Testis (tissue), 3 donors: Measurements from ENCODE around the gene CFAP299. TPM values are rescaled to one million over a fixed set of nuclear protein-coding genes. Genes with fewer than 3 reads are reported as not detected.

Experiments
- DNase-seq: peaks from one replicate; pipeline ENCODE4 v3.0.0-alpha.2; 2019
- H3K27ac ChIP-seq, 2 donors: fragments of 200-600 bp; sonication (generic); one replicate each; pipeline ENCODE4 v1.5.1; 2019
- H3K27me3 ChIP-seq: fragments of 200-600 bp; sonication (generic); one replicate; pipeline ENCODE4 v1.5.1; 2019
- H3K36me3 ChIP-seq: fragments of 200-600 bp; sonication (generic); one replicate; pipeline ENCODE4 v1.5.1; 2017; ENCODE audit warnings: low read depth; ENCODE audit errors: missing control alignments
- H3K4me1 ChIP-seq: fragments of 200-600 bp; sonication (generic); one replicate; pipeline ENCODE4 v1.5.1; 2019
- H3K4me3 ChIP-seq, 2 donors: fragments of 200-600 bp; sonication (generic); one replicate each; pipeline ENCODE4 v1.5.1; 2017 to 2019
- H3K9me3 ChIP-seq: fragments of 200-600 bp; sonication (generic); one replicate; pipeline ENCODE4 v1.5.1; 2017
- POLR2A ChIP-seq: fragments of 450-650 bp; IDR thresholded peaks from one replicate; pipeline ENCODE4 v1.6.1; 2017; ENCODE audit warnings: antibody characterized with exemption, mild to moderate bottlenecking, moderate library complexity
- WGBS, 2 donors: methylation state at CpG; one replicate each; pipeline ENCODE4 v1.1.5; 2018; 5-methylcytosine and 5-hydroxymethylcytosine counted together
- intact Hi-C: fragments of 100-400 bp; cut with DNase I; formaldehyde crosslinking; loops from one replicate; pipeline ENCODE4 v1.15.1; 2023; ENCODE audit warnings: low total_unique reads
- polyA plus RNA-seq: library from polyadenylated mRNA; stranded (reverse); fragments of 350-450 nt; fragmentation: Illumina TruSeq; extraction: RNeasy Lipid Tissue Mini Kit (QIAGEN cat#74804); gene quantifications from one replicate; pipeline ENCODE4 v1.2.3, GENCODE V29; 2014; ENCODE audit warnings: low read depth, low replicate concordance; ENCODE audit not compliant: insufficient read depth
- total RNA-seq, 2 donors: library from RNA; depleted of rRNA; stranded (reverse); fragments of >200 nt; gene quantifications; one replicate each; pipeline ENCODE4 v1.2.3, GENCODE V29; 2016
- TF ChIP-seq, protein P1 (sequence below), 3 experiments: fragments of 450-650 bp in 2 of 3; fragments of 200-600 bp in 1 of 3; sonication (generic) in 1 of 3; IDR thresholded peaks; one replicate each; pipeline ENCODE4 v1.5.1; 2016 to 2019; ENCODE audit warnings: antibody characterized with exemption in 3 of 3, mild to moderate bottlenecking in 2 of 3, moderate library complexity in 1 of 3

Gene CFAP299
- total and polyA plus RNA-seq, 3 donors from 2014 or later, result 18.1 to 51.9 (median 21.4) TPM

DNA sequence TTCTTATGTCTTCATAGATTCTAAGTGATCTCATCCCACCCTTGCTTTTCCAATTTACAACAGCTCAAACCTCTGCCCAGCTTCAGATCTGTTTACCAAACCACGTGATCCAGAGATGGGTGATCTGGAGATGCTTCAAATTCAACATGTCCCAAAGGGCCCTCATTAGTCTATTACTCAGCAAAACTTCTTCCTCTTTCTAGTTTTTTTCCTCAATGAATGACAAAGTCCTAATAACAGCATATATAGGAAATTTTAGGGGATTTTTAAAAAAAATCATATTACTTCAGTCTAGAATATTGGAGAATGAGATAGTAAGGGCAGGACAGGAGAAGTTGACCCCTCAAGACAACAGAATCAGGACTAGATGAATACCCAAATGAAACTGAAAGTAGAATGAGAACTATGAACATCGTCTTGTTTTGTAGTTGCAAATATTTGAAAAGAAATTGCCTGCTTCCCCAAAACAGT, 127.1 kb downstream of the CFAP299 start:
- WGBS, 2 donors, result 52 to 55% methylated on average over 2 of the region's 2 CpGs
- Histone ChIP-seq H3K36me3 (no peaks in the 10 kb centered on the region), H3K27ac (no peak overlapping the region), H3K4me1 (no peaks in the 10 kb centered on the region), H3K9me3 (no peaks in the 10 kb centered on the region), H3K4me3 (no peak overlapping the region), H3K27me3 (no peaks in the 10 kb centered on the region)
- no peak for DNase-seq
- TF ChIP-seq POLR2A, result no peak
- TF ChIP-seq, protein P1, sequence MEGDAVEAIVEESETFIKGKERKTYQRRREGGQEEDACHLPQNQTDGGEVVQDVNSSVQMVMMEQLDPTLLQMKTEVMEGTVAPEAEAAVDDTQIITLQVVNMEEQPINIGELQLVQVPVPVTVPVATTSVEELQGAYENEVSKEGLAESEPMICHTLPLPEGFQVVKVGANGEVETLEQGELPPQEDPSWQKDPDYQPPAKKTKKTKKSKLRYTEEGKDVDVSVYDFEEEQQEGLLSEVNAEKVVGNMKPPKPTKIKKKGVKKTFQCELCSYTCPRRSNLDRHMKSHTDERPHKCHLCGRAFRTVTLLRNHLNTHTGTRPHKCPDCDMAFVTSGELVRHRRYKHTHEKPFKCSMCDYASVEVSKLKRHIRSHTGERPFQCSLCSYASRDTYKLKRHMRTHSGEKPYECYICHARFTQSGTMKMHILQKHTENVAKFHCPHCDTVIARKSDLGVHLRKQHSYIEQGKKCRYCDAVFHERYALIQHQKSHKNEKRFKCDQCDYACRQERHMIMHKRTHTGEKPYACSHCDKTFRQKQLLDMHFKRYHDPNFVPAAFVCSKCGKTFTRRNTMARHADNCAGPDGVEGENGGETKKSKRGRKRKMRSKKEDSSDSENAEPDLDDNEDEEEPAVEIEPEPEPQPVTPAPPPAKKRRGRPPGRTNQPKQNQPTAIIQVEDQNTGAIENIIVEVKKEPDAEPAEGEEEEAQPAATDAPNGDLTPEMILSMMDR (IDR thresholded peaks at IDR 0.05), result no peak
- intact Hi-C loops, result no loop called here

DNA sequence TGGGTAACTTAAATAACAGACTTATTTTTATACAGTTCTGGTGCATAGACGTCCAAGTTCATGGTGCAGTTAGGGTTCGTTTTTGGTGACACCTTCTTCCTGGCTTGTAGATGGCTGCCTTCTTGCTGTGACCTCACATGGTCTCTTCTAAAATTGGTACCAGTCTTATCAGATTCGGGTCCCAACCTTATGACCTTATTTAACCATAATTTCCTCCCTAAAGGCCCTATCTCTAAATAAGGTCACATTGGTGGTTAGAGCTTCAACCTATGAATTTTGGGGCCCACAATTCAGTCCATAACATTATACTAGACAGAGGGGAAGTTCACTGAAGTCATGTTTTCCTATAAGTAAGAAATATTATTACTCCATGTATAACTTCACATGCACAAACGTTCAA, 128.0 kb downstream of the CFAP299 start:
- H3K4me1 ChIP-seq, result no peaks in the 10 kb centered on the region
- no peaks in the 10 kb centered on the region for H3K27me3 ChIP-seq
- no peak for DNase-seq
- H3K9me3 ChIP-seq, result no peaks in the 10 kb centered on the region
- H3K36me3 ChIP-seq, result no peaks in the 10 kb centered on the region
- WGBS, 2 donors, result 66 to 69% methylated on average over 4 of the region's 4 CpGs
- H3K27ac ChIP-seq, result no peak overlapping the region
- no peak overlapping the region for H3K4me3 ChIP-seq
- intact Hi-C loops, result no loop called here
- TF ChIP-seq POLR2A, result no peak
- TF ChIP-seq, protein P1 (IDR thresholded peaks at IDR 0.05), result no peak

DNA sequence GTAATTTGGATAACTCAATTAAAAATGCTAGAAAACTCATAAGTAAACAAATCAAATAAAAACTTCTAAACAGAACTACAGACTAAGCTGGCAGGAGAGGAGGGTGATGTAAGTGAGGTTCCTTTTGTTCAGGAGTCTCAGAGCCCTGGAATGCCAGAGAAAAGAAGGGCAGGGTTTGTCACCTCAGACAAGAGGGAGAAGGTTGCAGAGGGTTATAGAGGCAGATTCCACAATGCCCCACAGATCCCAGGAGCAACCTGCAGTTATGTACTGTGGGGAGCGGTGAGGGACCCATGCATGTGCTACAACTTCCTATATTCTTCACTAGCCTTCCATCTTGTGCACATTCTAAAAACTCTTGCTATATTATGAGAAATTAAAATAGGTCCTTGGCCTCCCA, 129.7 kb downstream of the CFAP299 start:
- no peak for DNase-seq
- intact Hi-C loops, result no loop called here
- no peaks in the 10 kb centered on the region for H3K9me3 ChIP-seq
- no peaks in the 10 kb centered on the region for H3K4me1 ChIP-seq
- no peak overlapping the region for H3K4me3 ChIP-seq
- H3K27me3 ChIP-seq, result no peaks in the 10 kb centered on the region
- 88 to 96% methylated on average over 1 of the region's 1 CpG for WGBS, 2 donors
- H3K27ac ChIP-seq, result no peak overlapping the region
- no peaks in the 10 kb centered on the region for H3K36me3 ChIP-seq
- TF ChIP-seq POLR2A, result no peak
- TF ChIP-seq, protein P1 (IDR thresholded peaks at IDR 0.05), result no peak

DNA sequence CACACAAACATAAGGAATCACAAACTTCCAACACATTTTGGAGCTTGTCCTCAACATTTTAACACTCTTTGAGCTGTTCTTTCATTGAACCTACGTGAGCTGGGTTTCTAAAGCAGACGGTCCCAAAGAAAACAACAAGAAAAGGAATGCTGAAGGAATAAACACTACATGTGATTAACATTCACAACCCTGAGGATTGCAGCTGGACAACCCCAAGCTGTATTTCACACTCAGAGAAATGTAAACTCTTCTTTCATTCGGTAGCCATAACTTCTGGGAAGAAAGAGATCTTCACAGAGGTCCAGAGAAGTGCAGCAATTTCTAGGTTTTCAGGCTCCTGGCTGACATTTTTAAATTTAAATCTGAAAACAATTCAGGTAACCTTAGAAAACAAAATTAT, 130.2 kb downstream of the CFAP299 start:
- intact Hi-C loops, result no loop called here
- H3K4me3 ChIP-seq, result no peak overlapping the region
- DNase-seq, result no peak

DNA sequence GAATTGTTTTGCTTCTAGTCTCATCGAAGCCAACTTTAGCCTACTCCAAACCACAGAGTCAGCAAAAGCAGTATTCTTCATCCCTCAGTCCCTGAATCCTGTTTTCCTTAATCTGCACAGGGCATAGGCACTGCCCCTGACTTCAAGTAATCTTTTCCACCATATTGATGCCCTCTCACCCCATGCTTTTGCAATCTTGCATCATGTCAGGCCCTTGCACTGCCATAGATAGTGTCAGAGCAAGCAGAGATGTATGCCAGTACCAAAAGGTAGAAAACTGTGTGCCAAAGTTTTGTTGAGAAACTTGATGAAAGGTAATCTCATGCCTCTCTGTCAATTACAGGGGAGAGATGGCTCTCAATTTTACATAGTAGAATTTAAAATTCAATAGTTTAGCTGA, 131.1 kb downstream of the CFAP299 start:
- H3K27me3 ChIP-seq, result no peaks in the 10 kb centered on the region
- 79 to 86% methylated on average over 1 of the region's 1 CpG for WGBS, 2 donors
- TF ChIP-seq, protein P1 (IDR thresholded peaks at IDR 0.05), result no peak
- TF ChIP-seq POLR2A, result no peak
- H3K4me3 ChIP-seq, result no peak overlapping the region
- H3K27ac ChIP-seq, result no peak overlapping the region
- H3K9me3 ChIP-seq, result no peaks in the 10 kb centered on the region
- H3K4me1 ChIP-seq, result no peaks in the 10 kb centered on the region
- intact Hi-C loops, result no loop called here
- no peak for DNase-seq
- no peaks in the 10 kb centered on the region for H3K36me3 ChIP-seq

More for the DNA sequence above, 130.2 kb downstream of the CFAP299 start:
- H3K27ac ChIP-seq, result no peak overlapping the region
- H3K36me3 ChIP-seq, result no peaks in the 10 kb centered on the region
- H3K27me3 ChIP-seq, result no peaks in the 10 kb centered on the region
- WGBS, 2 donors, result 59 to 74% methylated on average over 3 of the region's 3 CpGs
- TF ChIP-seq, protein P1 (IDR thresholded peaks at IDR 0.05), result no peak
- TF ChIP-seq POLR2A, result no peak
- H3K9me3 ChIP-seq, result no peaks in the 10 kb centered on the region
- no peaks in the 10 kb centered on the region for H3K4me1 ChIP-seq
